B cell (primary cell): ENCODE results near the gene TTLL11. TPM values are rescaled to one million over a fixed set of nuclear protein-coding genes. Genes with fewer than 3 reads are reported as not detected.
"Not testable (repeated sequence)": the region's sequence is repeated elsewhere in the genome, so short reads cannot be mapped to it uniquely, and the experiment has no call there.

Source experiments
- ATAC-seq: fragments of 200-7000 bp; cut with Tn5 transposase; one replicate; pipeline ENCODE4 v1.10.0; 2021; ENCODE audit warnings: low read depth, mild to moderate bottlenecking, moderate number of reproducible peaks, moderate library complexity
- CTCF ChIA-PET: fragments of 350-600 bp; sonication (Branson Sonifier 250); formaldehyde crosslinking; loops from one replicate; lab custom pipeline; 2021; ENCODE audit warnings: antibody characterized with exemption, inconsistent platforms; lab: Charles Lee
- POLR2A ChIA-PET: fragments of 350-600 bp; sonication (Branson Sonifier 250); formaldehyde crosslinking; loops from one replicate; lab custom pipeline; 2021; ENCODE audit warnings: antibody characterized with exemption; lab: Charles Lee
- DNase-seq: peaks from one replicate; pipeline ENCODE4 v3.0.0; 2013
- H2AFZ ChIP-seq: 2 replicates; pipeline ENCODE4 v1.6.1; 2012; ENCODE audit warnings: mild to moderate bottlenecking, low read depth, low read length; ENCODE audit not compliant: insufficient read depth, poor library complexity, severe bottlenecking
- H3K27ac ChIP-seq, 2 donors: 1 replicate in 1 of 2; 2 replicates in 1 of 2; pipeline ENCODE4 v1.5.1; 2012 to 2013; ENCODE audit warnings: low read length in 2 of 2, mild to moderate bottlenecking in 2 of 2, moderate library complexity in 1 of 2
- H3K27me3 ChIP-seq, 4 experiments: fragments of 200-600 bp in 1 of 4; sonication (generic) in 1 of 4; replicated peaks in 1 of 4; 1 replicate in 2 of 4; 2 replicates in 2 of 4; pipeline versions ENCODE4 v1.6.1 to v1.7.0; 2013 to 2016; ENCODE audit warnings: low read length in 3 of 4, mild to moderate bottlenecking in 2 of 4, mixed read lengths in 1 of 4, moderate library complexity in 1 of 4; ENCODE audit not compliant: insufficient read depth in 4 of 4, control insufficient read depth in 3 of 4; ENCODE audit errors: control extremely low read depth in 1 of 4
- H3K36me3 ChIP-seq, 2 experiments: replicated peaks in 1 of 2; 1 replicate in 1 of 2; 2 replicates in 1 of 2; pipeline versions ENCODE4 v1.6.1 to v1.7.1; 2013; ENCODE audit warnings: low read length in 1 of 2; ENCODE audit not compliant: insufficient read depth in 2 of 2, control insufficient read depth in 1 of 2; ENCODE audit errors: control extremely low read depth in 1 of 2, extremely low read depth in 1 of 2
- H3K4me1 ChIP-seq, 2 donors: fragments of 200-600 bp in 1 of 2; sonication (generic) in 1 of 2; 1 replicate in 1 of 2; 2 replicates in 1 of 2; pipeline versions ENCODE4 v1.5.1 to v1.6.1; 2013 to 2017; ENCODE audit warnings: low read length in 2 of 2; ENCODE audit not compliant: control insufficient read depth in 2 of 2, insufficient read depth in 2 of 2
- H3K4me2 ChIP-seq: replicated peaks from 2 replicates; pipeline ENCODE3; 2012; ENCODE audit warnings: mild to moderate bottlenecking, low read depth, low read length; ENCODE audit not compliant: poor library complexity, severe bottlenecking
- H3K4me3 ChIP-seq, 5 experiments: fragments of 200-600 bp in 1 of 5; sonication (generic) in 1 of 5; 1 replicate in 3 of 5; 2 replicates in 2 of 5; pipeline versions ENCODE4 v1.5.1 to v1.7.0; 2011 to 2016; ENCODE audit warnings: low read length in 4 of 5, mild to moderate bottlenecking in 4 of 5, low read depth in 2 of 5, control low read depth in 1 of 5, moderate library complexity in 1 of 5; ENCODE audit not compliant: insufficient read depth in 1 of 5; ENCODE audit errors: control extremely low read depth in 1 of 5, extremely low read depth in 1 of 5
- H3K79me2 ChIP-seq: fragments of 200-600 bp; sonication (generic); one replicate; pipeline ENCODE4 v1.6.0; 2016; ENCODE audit warnings: low read length; ENCODE audit not compliant: control insufficient read depth, insufficient read depth
- H3K9ac ChIP-seq: fragments of 200-600 bp; sonication (generic); 2 replicates; pipeline ENCODE4 v1.6.1; 2017; ENCODE audit warnings: mild to moderate bottlenecking, low read length, moderate library complexity
- H3K9me3 ChIP-seq, 3 donors: one replicate each; pipeline versions ENCODE4 v1.6.1 to v1.7.1; 2013; ENCODE audit warnings: low read length in 2 of 3; ENCODE audit not compliant: control insufficient read depth in 2 of 3, insufficient read depth in 1 of 3; ENCODE audit errors: control extremely low read depth in 1 of 3
- H4K20me1 ChIP-seq: 2 replicates; pipeline ENCODE4 v1.6.0; 2012; ENCODE audit warnings: mild to moderate bottlenecking, low read length; ENCODE audit not compliant: insufficient read depth, control insufficient read depth, poor library complexity, severe bottlenecking
- H3K27ac Mint-ChIP-seq: one replicate; pipeline ENCODE4 v1.8.0; 2021; ENCODE audit warnings: mixed read lengths
- H3K27me3 Mint-ChIP-seq: one replicate; pipeline ENCODE4 v1.8.0; 2021; ENCODE audit warnings: mixed read lengths
- H3K4me1 Mint-ChIP-seq: one replicate; pipeline ENCODE4 v1.8.0; 2021; ENCODE audit warnings: mixed read lengths
- H3K4me3 Mint-ChIP-seq: one replicate; pipeline ENCODE4 v1.8.0; 2021; ENCODE audit warnings: mixed read lengths
- H3K9me3 Mint-ChIP-seq: one replicate; pipeline ENCODE4 v1.8.0; 2022; ENCODE audit warnings: mixed read lengths; ENCODE audit not compliant: insufficient read depth
- EZH2 ChIP-seq: IDR thresholded peaks from 2 replicates; pipeline ENCODE4 v1.6.1; 2012; ENCODE audit warnings: borderline replicate concordance, low read depth, mild to moderate bottlenecking, moderate library complexity, low read length; ENCODE audit not compliant: insufficient read depth, poor library complexity, severe bottlenecking
- WGBS: methylation state at CpG from one replicate; pipeline ENCODE4 v1.1.5; 2013; ENCODE audit warnings: missing lambda C conversion rate; ENCODE audit not compliant: insufficient coverage; 5-methylcytosine and 5-hydroxymethylcytosine counted together
- intact Hi-C: fragments of 100-400 bp; cut with micrococcal nuclease; formaldehyde crosslinking; loops from one replicate; pipeline ENCODE4 v1.10.0; 2022
- polyA plus RNA-seq: library from polyadenylated mRNA; depleted of rRNA; stranded (reverse); fragments of >200 nt; gene quantifications from 2 replicates; pipeline ENCODE4 v1.2.3, GENCODE V29; 2012
- total RNA-seq, 2 donors: library from RNA; stranded (reverse); fragments of 120-200 nt in 1 of 2; gene quantifications; 1 replicate in 1 of 2; 2 replicates in 1 of 2; pipeline versions ENCODE4 v1.2.3 to v1.2.4, GENCODE V29; 2013 to 2022
- TF ChIP-seq, protein P1 (sequence below): fragments of 200-600 bp; IDR thresholded peaks from one replicate; pipeline ENCODE4 v1.8.0; 2022; ENCODE audit warnings: antibody characterized with exemption, mild to moderate bottlenecking

TTLL11 gene
- total and polyA plus RNA-seq, 2 donors (not counting 1 experiment from before 2014, with no cell fraction given) = 3.6 to 3.8 TPM

DNA sequence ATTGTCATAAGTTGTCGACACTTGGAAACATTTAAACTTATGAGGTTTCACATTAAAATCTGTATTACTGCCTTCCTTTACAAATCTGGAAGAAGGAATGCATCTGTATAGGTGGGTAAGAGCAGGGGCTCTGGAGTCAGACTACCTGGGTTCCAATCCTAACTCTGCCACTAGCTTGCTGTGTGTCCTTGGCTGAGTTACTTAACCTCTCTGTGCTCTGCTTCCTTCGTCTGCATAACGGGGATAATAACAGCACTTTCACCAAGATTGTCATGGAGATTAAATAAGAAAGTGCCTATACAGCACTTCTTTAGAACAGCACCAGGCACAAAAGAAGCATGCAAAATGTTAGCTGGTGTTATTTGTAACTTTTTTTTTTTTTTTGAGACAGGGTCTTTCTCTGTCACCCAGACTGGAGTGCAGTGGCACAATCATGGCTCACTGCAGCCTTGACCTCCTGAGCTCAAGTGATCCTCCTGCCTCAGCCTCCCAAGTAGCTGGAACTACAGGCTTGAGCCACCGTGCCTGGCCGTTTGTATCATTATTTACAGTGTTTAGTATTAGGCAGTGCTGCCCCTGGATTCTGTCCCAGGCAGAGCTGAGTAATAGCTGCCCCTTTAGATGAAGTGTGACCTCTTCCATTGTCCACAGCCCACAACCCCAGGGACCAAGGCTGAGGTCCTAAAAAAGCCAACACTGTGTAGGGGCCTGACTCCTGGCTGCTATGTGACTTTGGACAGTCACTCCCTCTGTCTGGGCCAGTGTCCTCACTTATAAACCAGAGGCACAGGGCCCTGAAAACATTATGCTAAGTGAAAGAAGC is 25.4 kb upstream of the TTLL11 start:
- ChIA-PET POLR2A (no interaction called here), CTCF (interaction anchor here (1.3 to 15.1 kb wide), 3 partner anchors 20 to 228 kb away, joined by 7 to 323 read pairs (median 115); no protein-coding TSS in a partner anchor)
- Histone ChIP-seq H3K4me2 (no peak overlapping the region), H3K9ac (no peak overlapping the region), H3K9me3 (peaks cover 0 to 18% (median 0%) of the 10 kb centered on the region in 3 donors), H3K27me3 (peaks cover 0 to 6% (median 0%) of the 10 kb centered on the region in 4 experiments), H3K4me3 (no peak overlapping the region), H3K36me3 (no peaks in the 10 kb centered on the region), H3K4me1 (peaks cover 0 to 7% of the 10 kb centered on the region in 2 donors), H3K79me2 (no peaks in the 10 kb centered on the region), H2AFZ (no peak overlapping the region), H4K20me1 (no peaks in the 10 kb centered on the region), H3K27ac (no peak overlapping the region)
- no peak for DNase-seq
- intact Hi-C loops = no loop called here
- H3K27ac Mint-ChIP-seq = no peak overlapping the region
- TF ChIP-seq EZH2 = no peak
- TF ChIP-seq, protein P1, sequence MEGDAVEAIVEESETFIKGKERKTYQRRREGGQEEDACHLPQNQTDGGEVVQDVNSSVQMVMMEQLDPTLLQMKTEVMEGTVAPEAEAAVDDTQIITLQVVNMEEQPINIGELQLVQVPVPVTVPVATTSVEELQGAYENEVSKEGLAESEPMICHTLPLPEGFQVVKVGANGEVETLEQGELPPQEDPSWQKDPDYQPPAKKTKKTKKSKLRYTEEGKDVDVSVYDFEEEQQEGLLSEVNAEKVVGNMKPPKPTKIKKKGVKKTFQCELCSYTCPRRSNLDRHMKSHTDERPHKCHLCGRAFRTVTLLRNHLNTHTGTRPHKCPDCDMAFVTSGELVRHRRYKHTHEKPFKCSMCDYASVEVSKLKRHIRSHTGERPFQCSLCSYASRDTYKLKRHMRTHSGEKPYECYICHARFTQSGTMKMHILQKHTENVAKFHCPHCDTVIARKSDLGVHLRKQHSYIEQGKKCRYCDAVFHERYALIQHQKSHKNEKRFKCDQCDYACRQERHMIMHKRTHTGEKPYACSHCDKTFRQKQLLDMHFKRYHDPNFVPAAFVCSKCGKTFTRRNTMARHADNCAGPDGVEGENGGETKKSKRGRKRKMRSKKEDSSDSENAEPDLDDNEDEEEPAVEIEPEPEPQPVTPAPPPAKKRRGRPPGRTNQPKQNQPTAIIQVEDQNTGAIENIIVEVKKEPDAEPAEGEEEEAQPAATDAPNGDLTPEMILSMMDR = no peak
- no peak overlapping the region for H3K4me3 Mint-ChIP-seq
- WGBS = 100% methylated on average over 2 of the region's 5 CpGs
- H3K27me3 Mint-ChIP-seq = peaks cover 16% of the 10 kb centered on the region
- no peaks in the 10 kb centered on the region for H3K9me3 Mint-ChIP-seq
- ATAC-seq = no peak
- H3K4me1 Mint-ChIP-seq = peaks cover 1% of the 10 kb centered on the region

- H2AFZ ChIP-seq, H3K9me3 Mint-ChIP-seq, H3K4me3 ChIP-seq, H3K9ac ChIP-seq, H3K36me3 ChIP-seq, H4K20me1 ChIP-seq, H3K4me1 Mint-ChIP-seq, H3K27me3 ChIP-seq, intact Hi-C loops, H3K4me2 ChIP-seq, ATAC-seq, H3K79me2 ChIP-seq, H3K4me1 ChIP-seq, H3K27ac ChIP-seq, DNase-seq, H3K4me3 Mint-ChIP-seq, H3K27ac Mint-ChIP-seq: not testable (repeated sequence)
- WGBS = 96% methylated on average over 4 of the region's 9 CpGs
- H3K9me3 ChIP-seq = peaks cover 0 to 15% (median 0%) of the 10 kb centered on the region in 3 donors
- peaks cover 13% of the 10 kb centered on the region for H3K27me3 Mint-ChIP-seq
- CTCF ChIA-PET = interaction anchor here (1.8 to 15.1 kb wide), 3 partner anchors 8 to 230 kb away, joined by 6 to 323 read pairs (median 12); no protein-coding TSS in a partner anchor
- POLR2A ChIA-PET = interaction anchor here (0.7 kb wide), 1 partner anchor 219 kb away, joined by 10 read pairs; no protein-coding TSS in a partner anchor
These were observed 24.1 kb upstream of the TTLL11 start for GRCh38 chr9:122117241-122117640.
